Endodermal cell (in vitro differentiated cells): ENCODE measurements around the gene ERICH6B. TPM values are rescaled to one million over a fixed set of nuclear protein-coding genes. Genes with fewer than 3 reads are reported as not detected.
A peak's percentile ranks its signal among the peaks of the same experiment; 100 is the strongest.

Source experiments
- DNase-seq: peaks from one replicate; pipeline ENCODE4 v3.0.0-alpha.2; 2017
- H3K27ac ChIP-seq: 2 replicates; pipeline ENCODE4 v1.5.1; 2013; ENCODE audit warnings: mild to moderate bottlenecking, low read depth, low read length, moderate library complexity
- H3K27me3 ChIP-seq: 2 replicates; pipeline ENCODE4 v1.6.1; 2013; ENCODE audit warnings: mild to moderate bottlenecking, low read length, moderate library complexity; ENCODE audit not compliant: insufficient read depth, control insufficient read depth, poor library complexity, severe bottlenecking
- H3K36me3 ChIP-seq: 2 replicates; pipeline ENCODE4 v1.7.0; 2013; ENCODE audit warnings: mild to moderate bottlenecking, low read length, moderate library complexity; ENCODE audit not compliant: control insufficient read depth, insufficient read depth
- H3K4me1 ChIP-seq: one replicate; pipeline ENCODE4 v1.7.0; 2013; ENCODE audit warnings: low read length; ENCODE audit not compliant: control insufficient read depth, insufficient read depth
- H3K4me3 ChIP-seq: 2 replicates; pipeline ENCODE4 v1.5.1; 2013; ENCODE audit warnings: mild to moderate bottlenecking, low read length, moderate library complexity
- H3K9ac ChIP-seq: 2 replicates; pipeline ENCODE4 v1.6.1; 2013; ENCODE audit warnings: mild to moderate bottlenecking, low read length, moderate library complexity; ENCODE audit not compliant: poor library complexity, severe bottlenecking; ENCODE audit errors: extremely low read depth
- H3K9me3 ChIP-seq: 2 replicates; pipeline ENCODE4 v1.6.1; 2013; ENCODE audit warnings: mild to moderate bottlenecking, low read length, moderate library complexity; ENCODE audit not compliant: control insufficient read depth
- H3K27ac Mint-ChIP-seq: 2 replicates; pipeline ENCODE4 v1.8.0; 2020; ENCODE audit warnings: mixed read lengths
- H3K27me3 Mint-ChIP-seq: 2 replicates; pipeline ENCODE4 v1.8.0; 2021; ENCODE audit warnings: mild to moderate bottlenecking, mixed read lengths; ENCODE audit not compliant: insufficient read depth
- H3K36me3 Mint-ChIP-seq: 2 replicates; pipeline ENCODE4 v1.8.0; 2020; ENCODE audit warnings: low read depth, mixed read lengths
- H3K4me1 Mint-ChIP-seq: 2 replicates; pipeline ENCODE4 v1.8.0; 2020; ENCODE audit warnings: mixed read lengths
- H3K4me3 Mint-ChIP-seq: 2 replicates; pipeline ENCODE4 v1.8.0; 2020; ENCODE audit warnings: mild to moderate bottlenecking, moderate library complexity, mixed read lengths
- H3K9me3 Mint-ChIP-seq: 2 replicates; pipeline ENCODE4 v1.8.0; 2020; ENCODE audit warnings: mild to moderate bottlenecking, mixed read lengths
- WGBS, 2 experiments: methylation state at CpG; one replicate each; pipeline versions ENCODE4 v1.1.5 to v1.1.7; 2013; ENCODE audit warnings: missing lambda C conversion rate in 2 of 2, mixed read lengths in 1 of 2; ENCODE audit not compliant: insufficient coverage in 1 of 2, insufficient read length in 1 of 2; 5-methylcytosine and 5-hydroxymethylcytosine counted together
- total RNA-seq, 2 donors: library from RNA; stranded (reverse); fragmentation: NEBNext Ultra II Directional in 1 of 2; extraction: Animal tissue kit (Norgen Biotek cat#: 25700) in 1 of 2; gene quantifications; 2 replicates in 1 of 2; 3 replicates in 1 of 2; pipeline ENCODE4 v1.2.1, GENCODE V29; 2021
- TF ChIP-seq, protein P1 (sequence below): fragments of 200-600 bp; sonication (generic); conservative IDR thresholded peaks from 2 replicates; pipeline ENCODE4 v1.5.0; 2021; ENCODE audit warnings: antibody characterized with exemption, mild to moderate bottlenecking

The ERICH6B gene
- total RNA-seq, 2 donors from 2014 or later, result not detected

DNA sequence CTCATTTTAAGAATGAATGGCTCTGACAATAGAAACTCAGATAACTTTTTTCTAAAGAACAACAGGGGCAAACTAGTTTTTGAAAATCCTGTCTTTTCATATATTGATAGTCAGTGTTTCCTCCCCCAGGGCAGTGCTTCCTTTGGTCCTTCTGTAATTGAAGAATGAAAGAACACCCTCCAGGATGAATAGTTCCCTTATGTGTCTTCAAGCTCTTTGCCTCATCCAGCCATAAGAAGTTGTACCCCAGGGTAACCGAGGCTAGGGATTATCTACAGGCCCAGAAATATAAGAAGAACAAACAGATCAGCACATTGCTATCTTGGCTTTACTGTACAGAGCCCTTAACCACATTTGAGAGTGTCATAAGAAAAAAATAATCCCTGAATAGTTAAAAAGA lies 12.1 kb upstream of the ERICH6B start:
- Mint-ChIP-seq H3K27me3 (peaks cover 4% of the 10 kb centered on the region), H3K4me1 (peaks cover 5% of the 10 kb centered on the region), H3K9me3 (no peaks in the 10 kb centered on the region), H3K36me3 (no peaks in the 10 kb centered on the region), H3K27ac (no peak overlapping the region), H3K4me3 (no peak overlapping the region)
- H3K9me3 ChIP-seq, result no peaks in the 10 kb centered on the region
- peaks cover 4% of the 10 kb centered on the region for H3K4me1 ChIP-seq
- H3K27ac ChIP-seq, result no peak overlapping the region
- TF ChIP-seq, protein P1, sequence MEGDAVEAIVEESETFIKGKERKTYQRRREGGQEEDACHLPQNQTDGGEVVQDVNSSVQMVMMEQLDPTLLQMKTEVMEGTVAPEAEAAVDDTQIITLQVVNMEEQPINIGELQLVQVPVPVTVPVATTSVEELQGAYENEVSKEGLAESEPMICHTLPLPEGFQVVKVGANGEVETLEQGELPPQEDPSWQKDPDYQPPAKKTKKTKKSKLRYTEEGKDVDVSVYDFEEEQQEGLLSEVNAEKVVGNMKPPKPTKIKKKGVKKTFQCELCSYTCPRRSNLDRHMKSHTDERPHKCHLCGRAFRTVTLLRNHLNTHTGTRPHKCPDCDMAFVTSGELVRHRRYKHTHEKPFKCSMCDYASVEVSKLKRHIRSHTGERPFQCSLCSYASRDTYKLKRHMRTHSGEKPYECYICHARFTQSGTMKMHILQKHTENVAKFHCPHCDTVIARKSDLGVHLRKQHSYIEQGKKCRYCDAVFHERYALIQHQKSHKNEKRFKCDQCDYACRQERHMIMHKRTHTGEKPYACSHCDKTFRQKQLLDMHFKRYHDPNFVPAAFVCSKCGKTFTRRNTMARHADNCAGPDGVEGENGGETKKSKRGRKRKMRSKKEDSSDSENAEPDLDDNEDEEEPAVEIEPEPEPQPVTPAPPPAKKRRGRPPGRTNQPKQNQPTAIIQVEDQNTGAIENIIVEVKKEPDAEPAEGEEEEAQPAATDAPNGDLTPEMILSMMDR, result no peak
- no peak for DNase-seq
- 92 to 100% methylated on average over 1 of the region's 1 CpG for WGBS, 2 experiments
- H3K36me3 ChIP-seq, result no peaks in the 10 kb centered on the region
- H3K4me3 ChIP-seq, result no peak overlapping the region
- no peak overlapping the region for H3K9ac ChIP-seq
- H3K27me3 ChIP-seq, result no peaks in the 10 kb centered on the region

DNA sequence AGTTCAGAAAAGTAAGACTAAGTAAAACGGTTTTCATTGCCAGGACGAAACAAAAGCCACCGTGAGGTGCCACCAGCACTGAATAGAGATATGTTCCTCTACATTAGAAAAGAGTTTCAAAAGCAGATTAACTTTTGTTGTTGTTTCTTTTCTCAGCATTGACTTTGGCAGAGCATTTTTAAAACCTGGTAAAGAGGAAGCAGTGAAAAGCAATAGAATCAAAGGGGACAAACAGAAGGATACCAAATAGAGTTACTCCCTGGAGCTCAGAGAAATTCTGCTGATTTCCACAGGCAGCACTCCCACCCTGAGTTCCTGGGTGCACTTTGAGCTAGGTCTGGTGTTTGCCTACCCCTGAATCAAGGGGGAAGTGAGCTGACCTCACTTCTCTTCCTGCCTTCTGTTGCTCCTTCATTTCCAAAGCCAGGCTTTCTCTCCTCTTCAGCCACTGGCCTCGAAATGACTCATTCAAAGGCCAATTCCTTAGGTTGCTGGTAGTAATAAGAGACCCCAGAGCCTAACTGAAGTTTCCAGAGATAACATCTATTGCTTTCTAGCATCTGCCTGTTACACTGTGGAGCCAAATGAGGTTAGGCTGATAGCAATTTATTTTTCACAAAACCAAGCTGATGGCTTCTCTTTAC lies 11.3 kb upstream of the ERICH6B start:
- H3K4me3 ChIP-seq, result no peak overlapping the region
- H3K27ac ChIP-seq, result no peak overlapping the region
- H3K9ac ChIP-seq, result no peak overlapping the region
- no peaks in the 10 kb centered on the region for H3K27me3 ChIP-seq
- TF ChIP-seq, protein P1, result no peak
- Mint-ChIP-seq H3K27me3 (peaks cover 4% of the 10 kb centered on the region), H3K9me3 (no peaks in the 10 kb centered on the region), H3K27ac (no peak overlapping the region), H3K4me1 (peaks cover 12% of the 10 kb centered on the region), H3K4me3 (no peak overlapping the region), H3K36me3 (no peaks in the 10 kb centered on the region)
- 59 to 63% methylated on average over 3 to 4 of the region's 4 CpGs for WGBS, 2 experiments
- no peaks in the 10 kb centered on the region for H3K36me3 ChIP-seq
- H3K9me3 ChIP-seq, result no peaks in the 10 kb centered on the region
- DNase-seq, result no peak
- peaks cover 8% of the 10 kb centered on the region for H3K4me1 ChIP-seq

DNA sequence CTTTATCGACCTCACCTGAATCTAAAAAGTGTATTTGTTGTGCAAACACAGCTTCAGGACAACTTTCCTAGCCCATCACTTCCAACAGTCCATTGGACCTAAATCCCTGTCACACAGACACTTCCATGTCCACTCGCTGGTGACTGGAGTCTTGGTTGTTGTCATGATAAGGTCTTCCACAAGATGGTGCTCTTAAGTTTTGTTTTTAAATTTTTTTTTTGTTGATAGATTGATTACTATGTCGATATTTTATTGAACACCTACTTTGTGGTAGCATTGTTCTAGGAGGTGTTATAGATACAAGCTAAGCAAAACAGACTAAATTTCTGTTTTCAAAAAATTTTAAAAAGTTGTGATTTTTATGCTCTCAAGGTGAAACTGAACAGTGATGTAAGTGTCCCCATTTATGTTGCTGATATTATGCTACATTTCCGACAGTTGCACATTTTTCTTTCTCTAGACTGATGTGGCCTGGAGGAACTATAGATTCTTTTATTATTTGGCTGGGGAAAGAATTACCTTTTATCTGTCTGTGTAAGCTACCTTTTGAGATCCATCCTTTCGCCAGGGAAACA lies 8.1 kb upstream of the ERICH6B start:
- H3K4me1 ChIP-seq, result peaks cover 11% of the 10 kb centered on the region
- Mint-ChIP-seq H3K9me3 (no peaks in the 10 kb centered on the region), H3K27me3 (peaks cover 14% of the 10 kb centered on the region), H3K4me3 (no peak overlapping the region), H3K36me3 (no peaks in the 10 kb centered on the region), H3K4me1 (peaks cover 17% of the 10 kb centered on the region), H3K27ac (no peak overlapping the region)
- H3K9ac ChIP-seq, result no peak overlapping the region
- no peak overlapping the region for H3K27ac ChIP-seq
- no peak for DNase-seq
- TF ChIP-seq, protein P1, result peak; percentile 79
- WGBS, 2 experiments, result 20 to 60% methylated on average over 2 to 4 of the region's 5 CpGs
- H3K27me3 ChIP-seq, result no peaks in the 10 kb centered on the region
- H3K4me3 ChIP-seq, result no peak overlapping the region
- H3K36me3 ChIP-seq, result no peaks in the 10 kb centered on the region
- H3K9me3 ChIP-seq, result no peaks in the 10 kb centered on the region
